Measurements from ENCODE around the gene RTN1. TPM values are rescaled to one million over a fixed set of nuclear protein-coding genes. Genes with fewer than 3 reads are reported as not detected.

RTN1 gene
- polyA plus RNA-seq, 1 of the 3 experiments (the other 2 are of a cell fraction) = 1.6 TPM

- Histone ChIP-seq H3K9me2 (no peaks in the 10 kb centered on the region), H3K4me1 (ENCODE audit: control insufficient read depth in 1 of 2, insufficient read depth in 2 of 2, low read depth in 1 of 2, low read length in 1 of 2) (no peaks in the 10 kb centered on the region), H4K20me1 (ENCODE audit: insufficient read depth) (no peaks in the 10 kb centered on the region), H3K9me3 (no peaks in the 10 kb centered on the region), H3K27me3 (ENCODE audit: insufficient read depth) (no peaks in the 10 kb centered on the region), H3K9ac (no peak overlapping the region), H3K36me3 (replicated peaks in 1 of 2; ENCODE audit: control insufficient read depth in 1 of 2, insufficient read depth in 2 of 2, low read length in 1 of 2) (no peaks in the 10 kb centered on the region), H3F3A (replicated peaks; ENCODE audit: insufficient read depth) (no peaks in the 10 kb centered on the region), H3K27ac (ENCODE audit: low read depth in 2 of 2, low read length in 1 of 2) (no peak overlapping the region), H2AFZ (ENCODE audit: low read depth) (no peak overlapping the region), H3K4me2 (no peak overlapping the region), H3K4me3 (ENCODE audit: low read depth in 2 of 2, low read length in 1 of 2) (no peak overlapping the region), H3K79me2 (ENCODE audit: insufficient read depth) (no peaks in the 10 kb centered on the region)
- TF ChIP-seq SMC3 (IDR thresholded peaks at IDR 0.05; ENCODE audit: low read depth, low read length) (peak; percentile 45; the same call in 1 of the 2 replicates), POLR2AphosphoS5 (IDR thresholded peaks at IDR 0.05; ENCODE audit: low read depth, low read length) (no peak), TAF1 (IDR thresholded peaks at IDR 0.05; ENCODE audit: borderline replicate concordance, low read depth, low read length) (no peak), RAD21 (IDR thresholded peaks at IDR 0.05; ENCODE audit: low read length) (peak; percentile 73)
- CTCF ChIA-PET = interaction anchor here (0.7 to 7.9 kb wide), 28 partner anchors 9 to 476 kb away, joined by 3 to 158 read pairs (median 4); partner anchors contain the start of genes LRRC9 and RTN1
- WGBS (ENCODE audit: low lambda C conversion rate) = 31% methylated on average over 7 of the region's 7 CpGs
- POLR2A ChIA-PET = interaction anchor here (0.8 kb wide), 1 partner anchor 190 kb away, joined by 3 read pairs; no protein-coding TSS in a partner anchor
- DNase-seq = peak; percentile 19
These were observed 162.6 kb downstream of the RTN1 start for GRCh38 chr14:59707778-59708561.

GRCh38 chr14:59705866-59706265, 164.7 kb downstream of the RTN1 start:
- no peak for TF ChIP-seq JUND (IDR thresholded peaks at IDR 0.05)
- no peak for TF ChIP-seq SIN3A (IDR thresholded peaks at IDR 0.05; ENCODE audit: borderline replicate concordance, low read depth, low read length)
- TF ChIP-seq CTCF (IDR thresholded peaks at IDR 0.05) = no peak
- no peak for TF ChIP-seq RXRA (IDR thresholded peaks at IDR 0.05; ENCODE audit: borderline replicate concordance, low read depth)
- no peak for TF ChIP-seq REST (IDR thresholded peaks at IDR 0.05; ENCODE audit: low read depth, low read length)
- POLR2A ChIA-PET = no interaction called here
- CTCF ChIA-PET = interaction anchor here (3.1 kb wide), 1 partner anchor 191 kb away, joined by 38 read pairs; no protein-coding TSS in a partner anchor

More at GRCh38 chr14:59705866-59706265, 164.7 kb downstream of the RTN1 start:
- DNase-seq = no peak
- H3K27me3 ChIP-seq (ENCODE audit: insufficient read depth) = no peaks in the 10 kb centered on the region
- H3K36me3 ChIP-seq (replicated peaks in 1 of 2; ENCODE audit: control insufficient read depth in 1 of 2, insufficient read depth in 2 of 2, low read length in 1 of 2) = no peaks in the 10 kb centered on the region
- no peak overlapping the region for H3K4me2 ChIP-seq
- no peaks in the 10 kb centered on the region for H3K9me2 ChIP-seq
- WGBS (ENCODE audit: low lambda C conversion rate) = 14% methylated on average over 3 of the region's 4 CpGs
- no peaks in the 10 kb centered on the region for H3K9me3 ChIP-seq
- no peaks in the 10 kb centered on the region for H3F3A ChIP-seq (replicated peaks; ENCODE audit: insufficient read depth)
- no peaks in the 10 kb centered on the region for H3K79me2 ChIP-seq (ENCODE audit: insufficient read depth)
- H4K20me1 ChIP-seq (ENCODE audit: insufficient read depth) = no peaks in the 10 kb centered on the region
- no peak overlapping the region for H3K9ac ChIP-seq
- H3K4me1 ChIP-seq (ENCODE audit: control insufficient read depth in 1 of 2, insufficient read depth in 2 of 2, low read depth in 1 of 2, low read length in 1 of 2) = no peaks in the 10 kb centered on the region
- H3K27ac ChIP-seq (ENCODE audit: low read depth in 2 of 2, low read length in 1 of 2) = no peak overlapping the region
- H3K4me3 ChIP-seq (ENCODE audit: low read depth in 2 of 2, low read length in 1 of 2) = no peak overlapping the region
- no peak overlapping the region for H2AFZ ChIP-seq (ENCODE audit: low read depth)
